ENCODE data around the gene RRAS2.
"Not testable (repeated sequence)": the region's sequence is repeated elsewhere in the genome, so short reads cannot be mapped to it uniquely, and the experiment has no call there.

RRAS2 gene

GRCh38 chr11:14358729-14359439 is at the start of gene RRAS2:
RRAS2 (minus strand) TSS chr11:14359183; CDS start chr11:14358870, 313 bp downstream.
- Mint-ChIP-seq H3K4me1 (ENCODE audit: low read depth) (peaks cover 34% of the 10 kb centered on the region), H3K27ac (peak within 1 kb of the TSS; percentile 88), H3K36me3 (ENCODE audit: low read depth) (peaks cover 21% of the 10 kb centered on the region), H3K27me3 (peaks cover 4% of the 10 kb centered on the region), H3K9me3 (no peaks in the 10 kb centered on the region), H3K4me3 (peak within 1 kb of the TSS; percentile 89)
- DNase-seq, result peak; percentile 88

DNA sequence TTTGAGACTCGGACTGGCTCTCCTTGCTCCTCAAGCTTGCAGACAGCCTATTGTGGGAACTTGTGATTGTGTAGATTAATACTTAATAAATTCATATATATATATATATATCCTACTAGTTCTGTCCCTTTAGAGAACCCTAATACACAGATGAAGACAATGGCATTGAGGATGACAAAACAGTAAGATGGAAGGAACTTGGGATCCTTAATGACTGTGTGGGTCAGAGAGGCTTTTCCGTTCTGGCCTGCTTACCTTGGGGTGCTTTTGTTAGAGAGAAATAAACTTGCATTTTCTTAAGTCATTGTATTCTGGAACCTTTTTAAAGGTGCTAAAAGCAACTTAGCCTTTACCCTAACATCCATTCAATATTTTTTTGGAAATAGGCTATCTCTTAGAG is 49.6 kb upstream of the RRAS2 start:
- Mint-ChIP-seq H3K36me3 (ENCODE audit: low read depth) (no peaks in the 10 kb centered on the region), H3K9me3 (no peaks in the 10 kb centered on the region), H3K4me1 (ENCODE audit: low read depth) (peaks cover 10% of the 10 kb centered on the region), H3K27me3 (no peaks in the 10 kb centered on the region), H3K4me3 (no peak overlapping the region), H3K27ac (no peak overlapping the region)
- no peak for DNase-seq

GRCh38 chr11:14406116-14406515 is 47.1 kb upstream of the RRAS2 start:
- H3K9me3 Mint-ChIP-seq; H3K27ac Mint-ChIP-seq; H3K4me3 Mint-ChIP-seq; H3K4me1 Mint-ChIP-seq (ENCODE audit: low read depth); H3K27me3 Mint-ChIP-seq; DNase-seq; H3K36me3 Mint-ChIP-seq (ENCODE audit: low read depth): not testable (repeated sequence)

DNA sequence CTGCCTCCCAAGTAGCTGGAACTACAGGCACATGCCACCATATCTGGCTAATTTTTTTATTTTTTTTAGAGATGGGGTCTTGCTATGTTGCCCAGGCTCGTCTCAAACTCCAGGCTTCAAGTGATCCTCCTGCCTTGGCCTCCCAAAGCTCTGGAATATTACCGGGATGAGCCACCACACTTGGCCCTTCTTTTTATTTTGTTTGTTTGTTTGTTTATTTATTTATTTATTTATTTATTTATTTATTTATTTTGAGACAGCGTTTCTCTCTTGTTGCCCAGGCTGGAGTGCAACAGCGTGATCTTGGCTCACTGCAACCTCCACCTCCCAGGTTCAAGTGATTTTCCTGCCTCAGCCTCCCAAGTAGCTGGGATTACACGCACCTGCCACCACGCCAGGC is 44.5 kb upstream of the RRAS2 start:
- not testable (repeated sequence) for H3K36me3 Mint-ChIP-seq (ENCODE audit: low read depth); H3K27me3 Mint-ChIP-seq; DNase-seq; H3K9me3 Mint-ChIP-seq; H3K4me3 Mint-ChIP-seq; H3K4me1 Mint-ChIP-seq (ENCODE audit: low read depth); H3K27ac Mint-ChIP-seq

DNA sequence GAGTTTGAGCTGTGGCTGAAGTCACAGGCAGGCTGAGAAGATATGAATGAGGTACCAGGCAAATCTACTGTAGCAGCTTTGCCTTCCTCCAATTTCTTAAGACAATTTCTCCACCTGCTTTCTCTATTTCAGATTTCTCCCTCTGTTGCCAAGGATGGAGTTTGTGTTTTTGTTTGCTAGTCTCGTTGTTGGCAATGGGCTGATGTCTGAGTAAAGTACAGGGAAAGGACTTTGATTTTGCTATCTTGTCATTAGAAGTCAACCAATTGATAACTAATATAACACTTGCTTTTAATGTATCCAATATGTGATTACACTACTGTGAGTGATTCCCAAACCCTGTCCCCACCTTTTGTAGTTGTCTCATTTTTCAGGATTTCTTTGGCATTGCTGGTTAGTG is 40.1 kb upstream of the RRAS2 start:
- Mint-ChIP-seq H3K4me3 (no peak overlapping the region), H3K27me3 (no peaks in the 10 kb centered on the region), H3K9me3 (no peaks in the 10 kb centered on the region), H3K36me3 (ENCODE audit: low read depth) (no peaks in the 10 kb centered on the region), H3K4me1 (ENCODE audit: low read depth) (peaks cover under 1% of the 10 kb centered on the region), H3K27ac (no peak overlapping the region)
- DNase-seq, result no peak

DNA sequence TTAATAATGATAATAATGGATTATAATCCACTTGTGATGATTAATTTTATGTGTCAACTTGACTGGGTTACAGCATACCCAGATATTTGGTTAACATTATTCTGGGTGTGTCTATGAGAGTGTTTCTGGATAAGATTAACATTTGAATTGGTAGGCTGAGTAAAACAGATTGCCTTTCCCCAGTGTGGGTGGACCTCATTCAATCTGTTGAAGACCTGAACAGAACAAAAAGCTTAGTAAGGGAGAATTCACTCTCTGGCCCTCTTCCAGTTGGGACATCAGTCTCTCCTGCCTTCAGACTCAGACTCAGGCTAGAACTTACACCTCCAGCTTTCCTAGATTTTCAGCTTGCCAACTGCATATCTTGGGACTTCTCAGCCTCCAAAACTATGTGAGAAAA is 37.3 kb upstream of the RRAS2 start:
- Mint-ChIP-seq H3K27me3 (no peaks in the 10 kb centered on the region), H3K9me3 (no peaks in the 10 kb centered on the region), H3K4me3 (no peak overlapping the region), H3K36me3 (ENCODE audit: low read depth) (no peaks in the 10 kb centered on the region), H3K27ac (no peak overlapping the region), H3K4me1 (ENCODE audit: low read depth) (peaks cover 5% of the 10 kb centered on the region)
- no peak for DNase-seq

DNA sequence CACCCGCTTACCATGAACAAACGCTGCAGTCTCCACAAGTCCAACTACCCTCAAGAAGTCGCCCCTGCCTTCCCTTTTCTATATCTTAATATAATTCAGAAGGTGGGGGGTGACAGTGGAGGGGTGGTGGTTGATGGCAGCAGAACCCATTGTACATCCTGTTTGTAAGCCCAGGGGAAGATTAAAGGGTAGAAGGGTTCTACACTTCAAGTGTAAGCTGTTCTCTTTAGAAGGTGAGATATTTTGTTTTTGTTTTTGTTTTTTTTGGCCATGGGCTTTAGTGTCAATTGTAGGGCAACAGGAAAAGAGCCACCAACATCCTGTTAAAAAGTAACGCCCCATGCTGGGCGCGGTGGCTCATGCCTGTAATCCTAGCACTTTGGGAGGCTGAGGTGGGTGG is 34.9 kb upstream of the RRAS2 start:
- H3K4me3 Mint-ChIP-seq, result no peak overlapping the region
- H3K27ac Mint-ChIP-seq, result no peak overlapping the region
- H3K4me1 Mint-ChIP-seq (ENCODE audit: low read depth), result peaks cover 5% of the 10 kb centered on the region
- no peaks in the 10 kb centered on the region for H3K27me3 Mint-ChIP-seq
- no peak for DNase-seq
- no peaks in the 10 kb centered on the region for H3K36me3 Mint-ChIP-seq (ENCODE audit: low read depth)
- H3K9me3 Mint-ChIP-seq, result no peaks in the 10 kb centered on the region

DNA sequence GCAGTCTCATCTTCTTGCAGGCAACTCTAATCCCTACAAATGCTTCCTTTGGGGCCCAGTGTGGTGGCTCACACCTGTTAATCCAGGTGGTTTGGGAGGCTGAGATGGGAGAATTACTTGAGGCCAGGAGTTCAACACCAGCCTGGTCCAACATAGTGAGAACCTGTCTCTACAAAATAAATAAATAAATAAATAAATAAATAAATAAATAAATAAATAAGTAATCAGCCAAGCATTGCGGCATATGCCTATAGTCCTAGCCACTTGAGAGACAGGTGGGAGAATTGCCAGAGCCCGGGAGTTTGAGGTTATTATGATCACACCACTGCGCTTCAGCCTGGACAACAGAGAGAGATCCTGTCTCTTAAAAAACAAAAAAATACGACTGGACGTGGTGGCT is 34.1 kb upstream of the RRAS2 start:
- Mint-ChIP-seq H3K4me3 (no peak overlapping the region), H3K27ac (no peak overlapping the region), H3K36me3 (ENCODE audit: low read depth) (no peaks in the 10 kb centered on the region), H3K27me3 (no peaks in the 10 kb centered on the region), H3K9me3 (no peaks in the 10 kb centered on the region), H3K4me1 (ENCODE audit: low read depth) (peaks cover 5% of the 10 kb centered on the region)
- no peak for DNase-seq

DNA sequence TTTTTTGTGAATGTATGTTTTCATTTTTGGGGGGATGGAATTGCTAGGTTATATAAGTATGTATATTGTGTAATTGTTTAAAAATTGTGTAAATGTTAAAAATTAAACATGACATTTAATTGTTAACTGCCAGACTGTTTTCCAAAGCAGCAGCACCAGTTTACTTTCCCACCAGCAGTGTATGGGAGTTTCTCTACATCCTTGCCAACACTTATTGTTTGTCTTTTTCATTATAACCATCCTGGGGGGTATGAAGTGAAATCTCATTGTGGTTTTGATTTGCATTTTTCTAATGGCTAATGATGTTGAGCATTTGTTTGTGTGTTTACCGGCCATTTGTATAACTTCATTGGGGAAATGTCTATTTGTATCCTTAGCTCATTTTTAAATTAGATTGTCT is 31.7 kb upstream of the RRAS2 start:
- no peak for DNase-seq
- peaks cover 5% of the 10 kb centered on the region for H3K4me1 Mint-ChIP-seq (ENCODE audit: low read depth)
- H3K4me3 Mint-ChIP-seq, result no peak overlapping the region
- H3K27ac Mint-ChIP-seq, result no peak overlapping the region
- H3K27me3 Mint-ChIP-seq, result no peaks in the 10 kb centered on the region
- no peaks in the 10 kb centered on the region for H3K36me3 Mint-ChIP-seq (ENCODE audit: low read depth)
- no peaks in the 10 kb centered on the region for H3K9me3 Mint-ChIP-seq

GRCh38 chr11:14388352-14388751 is 29.4 kb upstream of the RRAS2 start:
- no peak overlapping the region for H3K4me3 Mint-ChIP-seq
- no peaks in the 10 kb centered on the region for H3K36me3 Mint-ChIP-seq (ENCODE audit: low read depth)
- H3K4me1 Mint-ChIP-seq (ENCODE audit: low read depth), result no peaks in the 10 kb centered on the region
- no peak overlapping the region for H3K27ac Mint-ChIP-seq
- DNase-seq, result no peak
- H3K27me3 Mint-ChIP-seq, result no peaks in the 10 kb centered on the region
- H3K9me3 Mint-ChIP-seq, result no peaks in the 10 kb centered on the region

GRCh38 chr11:14386895-14387480 is 28.0 kb upstream of the RRAS2 start:
- H3K27ac Mint-ChIP-seq, result no peak overlapping the region
- H3K27me3 Mint-ChIP-seq, result peaks cover under 1% of the 10 kb centered on the region
- no peaks in the 10 kb centered on the region for H3K9me3 Mint-ChIP-seq
- no peak overlapping the region for H3K4me3 Mint-ChIP-seq
- no peaks in the 10 kb centered on the region for H3K36me3 Mint-ChIP-seq (ENCODE audit: low read depth)
- no peak for DNase-seq
- no peaks in the 10 kb centered on the region for H3K4me1 Mint-ChIP-seq (ENCODE audit: low read depth)

- Mint-ChIP-seq H3K27ac (no peak overlapping the region), H3K9me3 (no peaks in the 10 kb centered on the region), H3K4me1 (ENCODE audit: low read depth) (peaks cover 6% of the 10 kb centered on the region), H3K36me3 (ENCODE audit: low read depth) (no peaks in the 10 kb centered on the region), H3K27me3 (peaks cover 7% of the 10 kb centered on the region), H3K4me3 (no peak overlapping the region)
- DNase-seq, result no peak
Measured at GRCh38 chr11:14386081-14386480, 27.1 kb upstream of the RRAS2 start.

DNA sequence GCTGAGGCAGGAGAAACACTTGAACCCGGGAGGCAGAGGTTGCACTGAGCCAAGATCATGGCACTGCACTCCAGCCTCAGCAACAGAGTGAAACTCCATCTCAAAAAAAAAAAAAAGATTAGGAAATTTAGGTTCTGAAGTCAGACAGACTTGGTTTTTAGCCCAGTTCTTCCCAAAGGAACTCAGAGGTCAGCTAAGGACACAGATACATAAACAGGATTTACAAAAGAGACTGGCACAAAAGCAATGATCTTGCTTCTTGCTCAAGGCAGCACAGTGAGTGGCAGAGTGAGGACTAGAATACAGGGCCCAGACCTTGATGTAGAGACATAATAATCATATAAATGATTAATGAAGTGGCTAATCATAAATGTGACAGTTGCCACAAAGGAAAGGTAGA is 25.4 kb upstream of the RRAS2 start:
- DNase-seq, result no peak
- peaks cover 18% of the 10 kb centered on the region for H3K27me3 Mint-ChIP-seq
- peaks cover 11% of the 10 kb centered on the region for H3K4me1 Mint-ChIP-seq (ENCODE audit: low read depth)
- H3K36me3 Mint-ChIP-seq (ENCODE audit: low read depth), result no peaks in the 10 kb centered on the region
- H3K4me3 Mint-ChIP-seq, result no peak overlapping the region
- H3K9me3 Mint-ChIP-seq, result no peaks in the 10 kb centered on the region
- H3K27ac Mint-ChIP-seq, result no peak overlapping the region

GRCh38 chr11:14381968-14382367 is 23.0 kb upstream of the RRAS2 start:
- no peak for DNase-seq
- peaks cover 26% of the 10 kb centered on the region for H3K27me3 Mint-ChIP-seq

GRCh38 chr11:14380947-14381561 is 22.1 kb upstream of the RRAS2 start:
- Mint-ChIP-seq H3K9me3 (no peaks in the 10 kb centered on the region), H3K36me3 (ENCODE audit: low read depth) (no peaks in the 10 kb centered on the region), H3K27ac (no peak overlapping the region), H3K4me3 (peak overlapping the region; percentile 72), H3K27me3 (peaks cover 26% of the 10 kb centered on the region), H3K4me1 (ENCODE audit: low read depth) (peaks cover 15% of the 10 kb centered on the region)
- peak; percentile 73 for DNase-seq

More at GRCh38 chr11:14381968-14382367, 23.0 kb upstream of the RRAS2 start:
- Mint-ChIP-seq H3K4me1 (ENCODE audit: low read depth) (peaks cover 14% of the 10 kb centered on the region), H3K27ac (no peak overlapping the region), H3K4me3 (peak overlapping the region; percentile 58), H3K9me3 (no peaks in the 10 kb centered on the region), H3K36me3 (ENCODE audit: low read depth) (no peaks in the 10 kb centered on the region)
